ENCODE results near the gene CDC14B.
"Not testable (repeated sequence)": the region's sequence is repeated elsewhere in the genome, so short reads cannot be mapped to it uniquely, and the experiment has no call there.

The CDC14B gene

DNA sequence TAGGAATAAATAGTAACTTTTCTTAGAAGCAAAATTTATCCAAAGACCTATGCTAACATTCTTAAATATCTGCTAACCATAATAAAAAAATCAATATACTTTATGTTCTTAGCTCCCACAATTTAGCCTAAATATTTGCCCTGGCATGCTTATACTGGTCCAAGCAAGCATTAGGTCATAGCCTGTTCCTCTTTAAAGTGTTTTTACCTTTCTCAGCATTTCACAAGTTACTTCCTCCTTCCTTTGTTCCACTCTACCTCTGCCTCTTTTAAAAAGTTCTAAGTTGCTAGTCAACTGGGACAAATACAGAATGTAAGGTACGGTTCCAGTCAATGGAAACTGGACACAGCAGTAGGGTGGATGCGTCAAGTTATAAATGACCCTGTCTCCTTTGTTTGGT is 37.4 kb downstream of the CDC14B start:
- DNase-seq = not testable (repeated sequence)

DNA sequence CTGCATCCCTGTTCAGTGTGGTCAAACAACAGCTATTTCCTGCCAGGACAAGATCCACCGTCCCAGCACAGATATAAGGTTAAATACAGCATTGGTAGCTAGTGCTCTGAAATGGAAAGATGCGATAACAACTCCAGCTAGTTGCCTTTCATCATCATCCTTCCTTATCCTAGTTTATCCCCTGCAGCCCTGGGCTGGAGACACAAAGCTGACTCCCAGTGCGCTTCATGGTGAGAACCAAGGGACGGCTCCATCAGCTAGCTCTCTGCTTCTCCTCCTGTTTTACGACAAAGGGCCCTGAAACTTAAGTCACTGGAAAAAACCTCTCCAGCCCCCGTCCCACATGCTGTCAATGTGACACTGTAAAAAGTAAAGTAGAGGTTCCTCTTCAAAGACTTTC is 37.9 kb downstream of the CDC14B start:
- DNase-seq = no peak

DNA sequence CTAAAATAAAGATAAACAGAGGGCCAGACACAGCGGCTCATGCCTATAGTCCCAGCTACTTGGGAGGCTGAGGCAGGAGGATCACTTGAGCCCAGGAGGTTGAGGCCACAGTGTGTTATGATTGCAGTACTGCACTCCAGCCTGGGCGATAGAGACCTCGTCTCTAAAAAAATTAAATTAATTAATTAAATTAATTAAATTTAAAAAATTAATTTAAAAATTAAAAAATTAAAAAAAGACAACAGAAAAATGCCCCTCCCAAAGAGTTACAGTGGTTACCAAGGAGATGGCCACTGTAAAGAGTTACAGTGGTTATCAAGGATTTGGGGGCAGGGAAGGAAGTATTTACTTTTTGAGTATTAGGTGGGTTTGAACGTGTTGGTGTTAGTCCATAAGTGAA is 38.3 kb downstream of the CDC14B start:
- no peak for DNase-seq

DNA sequence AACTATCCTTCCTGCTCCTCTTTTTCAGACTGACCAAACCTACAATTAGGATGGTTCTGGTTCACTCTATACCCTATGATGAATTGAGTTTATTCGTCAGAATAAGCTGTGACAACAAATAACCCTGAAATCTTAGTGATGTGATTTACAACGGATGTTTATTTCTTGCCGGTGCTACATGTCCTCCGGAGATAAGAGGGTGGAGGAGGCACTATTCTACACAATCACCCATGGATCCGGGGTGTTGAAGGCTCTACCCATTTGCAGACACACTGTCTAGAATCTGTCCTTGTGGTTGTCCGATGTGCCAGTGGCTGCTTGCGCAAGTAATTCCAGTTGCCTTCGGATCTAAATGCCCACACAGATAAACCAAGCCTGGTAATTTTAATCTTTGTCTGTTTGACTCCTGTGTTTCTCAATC is 44.7 kb downstream of the CDC14B start:
- DNase-seq = no peak

DNA sequence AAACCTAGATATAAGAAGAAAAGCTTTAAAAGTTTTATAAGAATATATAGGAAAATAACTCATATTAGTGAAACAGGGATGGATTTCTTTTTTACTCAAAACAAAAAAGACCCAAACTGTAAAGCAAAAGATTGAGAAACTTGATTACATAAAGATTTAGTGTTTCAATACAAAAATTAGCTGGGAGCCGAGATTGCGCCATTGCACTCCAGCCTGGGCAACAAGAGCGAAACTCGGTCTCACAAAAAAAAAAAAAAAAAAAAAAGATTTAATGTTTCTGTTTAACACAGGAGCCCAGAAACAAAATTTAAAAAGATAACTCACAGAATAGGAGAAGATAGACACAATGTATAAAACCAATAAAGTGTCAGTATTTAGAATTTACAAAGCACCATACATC is 45.2 kb downstream of the CDC14B start:
- DNase-seq = no peak

DNA sequence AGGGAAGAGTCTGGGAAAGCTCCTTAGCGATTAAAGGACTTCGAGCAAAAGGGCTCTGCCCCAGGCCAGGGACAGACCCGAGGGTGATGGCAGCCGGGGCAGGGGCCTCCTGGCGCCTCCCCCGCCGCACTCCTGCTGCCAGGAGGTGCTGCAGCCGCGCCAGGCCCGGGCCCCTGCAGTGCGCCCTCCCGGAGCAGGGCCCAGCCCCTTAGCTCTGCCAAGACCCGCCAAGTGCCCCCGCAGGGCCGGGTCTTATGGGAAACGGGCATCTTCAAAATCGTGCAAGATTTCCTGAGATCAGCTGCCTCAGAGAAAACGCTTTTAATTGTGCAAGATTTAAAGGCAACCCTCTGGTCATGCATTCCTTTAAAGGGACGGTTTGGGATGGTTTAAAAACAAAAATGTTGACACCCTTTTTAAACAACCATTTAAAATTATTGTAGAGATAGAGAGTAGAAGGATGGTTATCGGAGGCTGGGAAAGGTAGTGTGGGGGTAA is 52.4 kb downstream of the CDC14B start:
- no peak for DNase-seq

DNA sequence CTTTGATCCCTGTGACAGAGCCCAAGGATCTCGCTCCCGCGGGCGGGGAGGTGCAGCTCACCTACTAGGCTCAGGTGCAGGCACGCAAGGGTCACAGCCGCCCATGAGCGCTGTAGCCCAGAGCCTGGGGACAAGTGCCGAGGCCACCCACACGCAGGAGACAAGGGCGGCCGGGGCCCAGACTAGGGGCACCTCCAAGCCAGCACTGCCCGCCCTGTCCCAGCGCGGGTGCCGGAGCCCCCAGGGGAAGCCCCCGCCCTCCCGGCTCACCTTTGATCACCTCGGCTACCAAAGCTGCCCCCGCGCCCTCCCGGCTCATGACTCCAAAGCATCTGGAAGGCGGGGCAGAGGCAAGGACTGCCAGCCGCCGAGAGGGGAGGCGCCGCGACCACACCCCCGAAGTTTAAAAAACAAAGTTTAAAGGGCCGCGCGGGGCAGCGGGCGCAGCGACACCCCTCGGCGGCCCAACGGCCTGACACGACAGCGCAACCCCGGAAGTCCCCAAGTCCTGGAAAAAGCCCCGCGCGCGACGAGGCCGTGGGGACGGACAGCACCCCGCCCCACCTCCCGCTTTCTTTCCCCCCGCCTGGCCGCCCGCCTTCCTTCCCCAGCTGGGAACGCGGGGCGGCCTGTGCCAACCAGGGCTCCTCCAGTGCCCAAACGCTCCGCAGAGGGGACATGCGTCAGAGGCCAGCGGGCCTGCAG is 53.0 kb downstream of the CDC14B start:
- DNase-seq = no peak

DNA sequence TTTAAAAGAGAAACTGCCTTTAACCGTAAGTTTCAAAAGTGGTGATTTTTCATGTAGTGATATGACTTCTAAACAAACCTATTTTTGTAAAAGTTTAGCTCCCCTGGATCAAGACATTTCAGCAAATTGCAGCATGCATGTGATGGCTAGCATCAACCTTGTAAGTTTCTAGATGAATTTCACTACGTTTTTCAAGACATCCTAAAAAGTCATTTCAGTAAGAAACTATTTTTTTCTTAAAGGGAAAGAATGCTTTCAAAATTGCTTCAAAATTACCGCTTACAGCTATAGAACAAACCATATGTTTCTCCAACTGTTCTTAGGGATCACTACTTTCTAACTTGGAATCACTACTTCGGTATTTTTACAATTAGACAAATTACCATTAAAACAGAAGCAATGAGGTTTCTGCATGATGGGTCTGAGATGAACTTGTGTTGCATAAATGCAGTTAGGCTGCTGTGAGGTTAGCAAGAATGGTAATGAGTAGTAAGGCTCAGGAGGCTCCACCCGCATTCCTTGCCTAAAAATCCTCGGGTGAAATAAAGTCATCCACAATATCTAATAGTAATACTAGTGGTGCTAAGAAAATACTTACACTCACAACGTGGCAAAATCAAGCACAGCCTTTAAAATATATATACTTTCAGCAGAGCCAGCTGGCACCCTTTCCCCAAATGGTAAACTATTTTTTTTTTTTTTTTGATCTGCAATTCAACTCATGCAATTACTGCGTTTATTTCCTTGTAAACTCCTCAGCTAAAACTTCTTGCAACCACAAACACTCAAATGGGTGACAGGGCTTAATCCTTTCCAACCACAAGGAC is 53.8 kb downstream of the CDC14B start:
- no peak for DNase-seq

DNA sequence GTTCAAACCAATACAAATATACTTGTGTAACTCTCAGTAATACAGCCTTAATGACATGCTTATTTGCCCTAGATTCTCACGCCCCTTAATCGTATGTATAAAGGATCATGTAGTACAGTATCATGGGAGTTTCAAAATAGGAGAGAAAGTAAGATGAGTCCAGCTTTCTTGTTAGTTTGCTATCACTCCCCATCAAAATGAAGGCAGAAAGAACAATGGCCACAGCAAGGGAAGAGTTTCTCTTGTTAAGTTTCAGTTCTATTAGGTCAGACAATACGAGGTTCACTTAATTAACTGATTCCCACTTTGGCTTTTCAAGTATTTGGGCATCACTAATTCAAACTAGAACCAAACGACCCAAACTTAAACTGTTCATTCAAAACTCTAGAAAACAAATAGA is 55.4 kb downstream of the CDC14B start:
- no peak for DNase-seq

DNA sequence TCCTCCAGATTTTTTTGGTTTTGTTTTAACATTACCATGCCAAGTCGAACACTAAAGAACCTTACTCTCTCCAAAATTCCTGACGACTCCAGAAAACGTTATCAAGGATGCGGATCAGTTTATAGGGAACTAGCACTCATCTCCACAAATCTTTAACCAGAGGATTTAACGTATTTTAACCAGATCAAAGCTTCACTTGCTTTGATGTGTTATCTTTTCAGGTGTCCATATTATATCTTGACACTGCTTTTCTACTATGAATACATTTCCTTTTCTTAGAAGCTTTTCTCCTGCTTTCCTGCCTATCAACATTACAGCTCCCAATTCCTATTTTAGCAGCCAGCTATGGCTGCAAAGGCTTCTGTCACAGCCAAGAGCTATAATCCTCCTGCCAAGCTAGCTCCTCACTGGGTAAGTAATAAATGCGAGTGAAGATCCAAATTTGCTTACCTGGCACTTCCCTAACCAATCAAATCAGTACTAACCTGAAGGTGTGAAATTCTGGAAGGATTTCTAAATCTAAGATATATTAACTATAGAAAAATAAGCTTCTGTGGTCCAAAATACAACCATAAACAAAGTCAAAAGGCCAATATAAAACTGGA is 60.2 kb downstream of the CDC14B start:
- no peak for DNase-seq

DNA sequence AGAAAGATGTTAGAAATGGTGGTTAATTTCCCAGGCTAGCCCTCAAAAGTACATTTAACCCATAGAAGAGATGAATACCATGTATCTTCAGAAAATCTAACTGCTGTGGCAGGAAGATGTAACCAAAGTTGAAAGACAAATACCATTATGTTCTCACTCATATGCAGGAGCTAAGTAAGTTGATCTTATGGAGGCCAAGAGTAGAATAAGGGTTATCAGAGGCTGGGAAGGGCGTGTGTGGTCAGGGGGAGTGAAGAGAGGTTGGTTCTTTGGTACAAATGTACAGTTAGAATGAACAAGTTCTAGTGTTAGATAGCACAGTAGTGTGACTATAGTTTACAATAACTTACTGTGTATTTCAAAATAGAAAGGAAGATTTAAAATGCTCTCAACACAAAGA is 61.7 kb downstream of the CDC14B start:
- DNase-seq = no peak

DNA sequence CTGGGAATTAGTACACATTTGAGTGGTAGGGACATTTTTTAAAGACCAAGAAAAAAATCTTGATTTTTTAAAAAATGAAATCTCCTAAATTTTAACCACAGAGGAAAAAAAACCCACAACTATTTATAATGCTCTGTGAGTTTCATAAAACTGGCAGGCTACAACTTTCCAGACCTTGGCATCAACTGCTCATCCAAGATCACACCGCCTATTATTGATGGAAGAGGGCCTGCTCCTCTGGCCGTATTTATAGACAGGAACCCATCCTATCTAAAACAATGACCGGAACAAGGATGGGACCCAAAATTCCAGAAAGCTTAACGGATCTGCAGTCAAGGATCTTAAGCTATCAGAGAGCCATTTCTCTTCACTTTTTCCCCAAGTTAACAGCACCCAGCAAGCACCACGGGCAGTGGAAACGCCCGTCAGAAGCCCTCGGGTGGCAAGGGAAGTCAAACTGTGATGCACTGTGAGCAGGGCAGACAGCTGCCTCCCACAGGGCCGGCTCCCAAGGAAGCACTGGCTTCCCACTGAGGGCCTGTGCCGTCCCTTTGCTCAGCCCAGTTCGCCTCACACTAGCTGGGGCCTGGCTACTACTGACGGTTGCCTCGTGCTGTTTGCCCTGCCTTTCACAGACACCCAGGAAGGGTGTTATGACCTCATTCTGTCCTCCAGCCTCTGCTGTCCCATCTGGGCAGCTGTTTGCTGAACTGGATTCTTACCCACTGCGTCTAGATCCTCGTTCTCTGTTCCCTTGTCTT is 62.8 kb downstream of the CDC14B start:
- DNase-seq = no peak

DNA sequence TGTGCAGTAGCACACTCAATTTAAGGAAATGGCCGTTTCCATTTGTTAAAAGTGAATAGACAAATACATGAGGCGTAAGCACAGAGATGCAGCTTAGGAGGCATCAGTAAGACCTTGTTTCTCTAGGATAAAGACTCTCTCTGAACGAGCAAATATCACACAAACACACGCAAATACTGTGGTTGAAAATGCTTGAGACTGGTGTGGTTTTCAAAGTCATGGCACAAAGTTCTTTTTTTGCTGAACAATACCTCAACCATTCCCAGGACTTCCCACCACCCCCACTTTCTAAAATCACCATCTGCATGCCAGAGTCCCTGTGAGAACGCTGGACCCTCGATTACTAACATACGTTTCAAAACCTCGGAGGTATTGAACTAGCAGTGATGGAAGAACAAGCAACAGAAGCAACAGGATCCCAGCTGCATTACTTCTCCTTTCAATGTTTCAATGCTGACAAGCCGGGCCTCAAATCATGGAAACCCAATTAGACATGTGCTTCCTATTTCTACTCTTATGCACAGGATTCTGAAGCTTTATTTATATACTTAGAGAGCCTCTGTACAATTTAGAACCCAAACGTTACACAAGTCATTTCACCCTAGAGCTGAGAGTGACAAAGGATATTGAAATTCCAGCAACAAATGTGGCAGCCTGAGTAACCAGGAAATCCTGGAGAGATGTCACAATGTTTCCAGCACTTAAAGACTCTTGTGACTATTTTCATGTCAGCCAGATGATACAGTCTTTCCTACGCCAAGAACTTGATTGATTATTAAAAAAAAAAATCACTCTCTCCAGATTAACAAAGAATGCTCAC is 63.9 kb downstream of the CDC14B start:
- no peak for DNase-seq

DNA sequence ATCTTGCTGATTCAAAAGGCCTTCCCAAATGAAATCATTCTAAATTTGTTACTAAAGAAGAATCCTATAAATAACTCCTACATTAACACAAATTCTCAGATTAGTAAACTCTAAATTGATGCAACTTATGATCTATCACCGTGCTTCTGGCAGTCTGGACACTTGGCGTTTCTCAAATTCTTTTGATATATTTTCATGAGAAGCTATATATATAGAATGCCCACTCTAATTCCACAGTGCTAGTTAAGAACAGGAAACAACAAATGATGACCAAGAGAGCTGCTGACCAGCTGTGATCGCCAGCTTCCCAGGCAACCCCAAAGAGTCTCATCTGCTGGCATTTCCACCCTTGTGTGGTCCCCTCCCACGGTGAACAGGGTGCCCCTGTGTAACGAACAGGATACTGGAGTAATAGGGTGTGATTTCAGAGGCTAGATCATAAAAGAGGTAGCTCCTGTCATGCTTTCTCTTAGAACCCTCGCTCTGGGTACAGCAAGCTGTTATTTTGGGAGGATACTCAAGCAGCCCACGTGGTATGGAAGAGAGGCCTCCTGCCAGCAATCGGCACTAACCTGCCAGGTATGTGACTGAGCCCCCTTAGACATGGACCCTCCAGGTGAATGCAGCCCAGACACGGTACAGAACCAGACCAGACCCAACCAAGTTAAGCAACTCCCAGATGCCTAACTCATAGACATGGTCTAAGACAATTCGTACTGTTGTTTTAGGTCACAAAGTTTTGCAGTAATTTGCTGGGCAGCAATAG is 64.7 kb downstream of the CDC14B start:
- DNase-seq = no peak

DNA sequence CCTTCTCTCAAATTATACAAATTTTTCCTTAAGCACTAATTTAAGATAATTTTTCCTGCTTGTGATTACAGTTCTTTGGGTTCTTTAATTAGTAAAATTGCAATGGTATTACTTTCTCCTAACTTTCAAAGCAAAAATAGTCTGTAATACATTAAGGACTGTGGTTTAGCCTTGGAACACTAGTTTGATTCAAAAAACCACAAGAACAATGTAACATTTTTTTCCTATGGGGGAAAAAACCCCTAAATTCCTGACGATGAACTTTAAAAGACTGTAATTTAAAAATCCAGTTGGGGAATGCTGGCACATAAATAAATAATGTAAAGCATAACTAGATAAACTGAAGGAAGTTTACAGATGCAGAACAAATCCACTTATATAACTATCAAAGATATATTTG is 65.3 kb downstream of the CDC14B start:
- no peak for DNase-seq

DNA sequence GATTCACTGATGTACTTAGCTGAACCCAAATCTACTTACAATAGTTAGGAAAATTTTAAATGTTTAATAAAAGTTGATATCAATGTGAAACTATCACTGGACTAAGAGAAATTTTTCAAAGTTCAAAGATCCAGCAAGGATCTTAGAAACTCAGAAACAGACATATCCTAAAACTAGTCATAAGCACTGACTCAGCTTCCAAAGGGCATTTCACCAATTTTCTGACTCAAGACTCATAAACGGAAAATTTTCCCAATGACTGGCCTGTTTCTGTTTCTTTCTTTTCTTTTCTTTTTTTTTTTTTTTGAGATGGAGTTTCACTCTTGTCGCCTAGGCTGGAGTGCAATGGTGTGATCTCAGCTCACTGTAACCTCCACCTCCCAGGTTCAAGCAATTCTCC is 66.6 kb downstream of the CDC14B start:
- no peak for DNase-seq

DNA sequence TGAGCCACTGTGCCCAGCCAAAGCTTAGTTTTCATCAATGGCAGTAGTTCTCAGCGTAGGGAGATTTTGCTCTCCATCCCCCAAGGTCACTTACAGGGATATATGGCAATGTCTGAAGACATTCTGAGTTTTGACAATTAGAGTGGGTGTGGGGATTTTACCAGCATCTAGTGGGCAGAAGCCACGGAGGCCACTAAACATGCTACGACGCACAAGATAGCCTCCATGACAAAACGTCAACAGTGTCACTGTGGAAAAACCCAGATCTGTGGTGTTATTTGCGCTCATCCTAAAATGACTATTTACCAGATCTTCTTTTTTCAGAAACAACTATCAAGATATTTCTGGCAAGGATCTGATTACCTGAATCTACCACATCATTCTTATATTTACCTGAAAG is 68.2 kb downstream of the CDC14B start:
- no peak for DNase-seq

DNA sequence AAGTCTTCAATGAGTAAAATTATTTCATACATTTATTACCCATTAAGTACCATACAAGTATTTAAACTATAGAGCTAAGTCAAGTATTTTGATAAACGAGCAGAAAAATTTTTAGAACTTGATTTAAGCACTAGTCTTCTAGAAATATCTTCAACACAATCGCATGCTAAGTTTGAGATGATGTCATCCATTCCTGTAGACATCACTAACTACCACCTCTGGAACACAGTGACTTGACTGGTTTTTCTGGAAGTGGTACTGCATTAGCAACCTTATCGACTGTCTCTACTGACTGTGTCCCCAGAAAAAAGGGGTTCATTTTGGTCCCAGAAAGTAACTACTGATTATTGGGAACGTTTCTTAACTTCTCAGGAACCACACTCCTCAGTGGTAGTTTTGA is 69.0 kb downstream of the CDC14B start:
- no peak for DNase-seq

DNA sequence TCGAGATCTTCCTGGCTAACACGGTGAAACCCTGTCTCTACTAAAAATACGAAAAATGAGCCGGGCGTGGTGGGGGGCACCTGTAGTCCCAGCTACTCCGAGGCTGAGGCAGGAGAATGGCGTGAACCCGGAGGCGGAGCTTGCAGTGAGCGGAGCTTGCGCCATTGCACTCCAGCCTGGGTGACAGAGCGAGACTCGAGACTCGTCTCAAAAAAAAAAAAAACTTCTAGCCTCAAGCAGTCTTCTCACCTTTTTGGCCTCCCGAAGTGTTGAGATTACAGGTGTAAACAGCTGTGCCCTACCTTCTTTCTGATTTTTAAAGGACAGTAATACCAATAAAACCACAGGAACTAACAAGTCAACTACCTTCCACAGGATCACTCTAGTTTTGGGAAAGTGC is 76.5 kb downstream of the CDC14B start:
- DNase-seq = not testable (repeated sequence)

DNA sequence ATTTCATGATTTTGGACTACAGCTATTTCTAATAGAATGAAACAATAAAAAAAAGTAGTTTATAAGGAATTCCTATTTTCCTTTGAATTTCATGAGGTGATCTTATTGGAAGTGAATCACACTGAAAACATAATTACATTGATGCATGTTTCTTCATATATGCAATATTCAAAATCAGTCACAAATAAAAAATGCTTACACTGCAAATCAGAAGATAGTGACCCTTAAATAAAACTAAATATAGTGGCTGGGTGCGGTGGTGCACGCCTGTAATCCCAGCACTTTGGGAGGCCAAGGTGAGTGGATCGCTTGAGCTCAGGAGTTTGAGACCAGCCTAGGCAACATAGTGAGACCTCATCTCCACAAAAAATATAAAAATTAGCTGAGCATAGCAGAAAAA is 79.5 kb downstream of the CDC14B start:
- no peak for DNase-seq

DNA sequence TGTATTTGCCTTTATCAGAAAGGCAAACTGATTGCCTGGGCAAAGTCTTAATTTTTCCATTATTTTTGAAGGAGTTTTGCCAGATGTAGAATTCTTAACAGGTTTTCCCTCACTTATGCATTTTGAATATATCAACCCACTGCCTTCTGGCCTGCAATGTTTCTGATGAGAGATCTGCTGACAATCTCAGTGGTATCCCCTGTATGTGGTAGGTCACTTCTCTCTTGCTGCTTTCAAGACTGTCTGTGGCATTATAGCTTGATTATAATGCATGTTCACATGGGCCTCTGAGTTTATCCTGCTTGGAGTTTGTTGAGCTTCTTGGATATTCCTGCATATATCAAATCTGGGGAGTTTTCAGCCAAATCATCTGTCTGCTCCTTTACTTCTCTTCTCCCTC is 87.5 kb downstream of the CDC14B start:
- no peak for DNase-seq

DNA sequence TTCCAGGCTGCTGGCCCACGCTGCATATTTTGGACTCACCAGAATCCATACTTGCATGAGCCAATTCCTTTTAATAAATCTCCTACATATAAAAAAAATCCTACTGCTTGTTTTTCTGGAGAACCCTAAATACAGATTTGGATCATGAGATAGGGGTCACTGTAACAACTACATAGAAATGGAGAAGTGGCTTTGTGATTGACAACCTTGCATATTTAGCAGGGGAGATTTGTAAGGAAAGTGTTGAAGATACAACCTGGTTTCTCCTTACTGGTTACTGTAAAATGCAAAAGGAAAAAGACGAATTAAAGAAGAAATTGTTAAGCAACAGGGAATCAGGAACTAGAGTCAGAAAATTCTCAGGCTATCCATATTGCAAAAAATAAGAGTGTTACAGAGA is 94.9 kb downstream of the CDC14B start:
- no peak for DNase-seq
